Fibroblast of villous mesenchyme (primary cell): ENCODE measurements around the gene SYNRG. TPM values are rescaled to one million over a fixed set of nuclear protein-coding genes. Genes with fewer than 3 reads are reported as not detected.

ENCODE experiments used
- DNase-seq: peaks from one replicate; pipeline ENCODE4 v3.0.0-alpha.2; 2010; ENCODE audit warnings: low read depth
- H3K4me3 ChIP-seq: 2 replicates; pipeline ENCODE4 v1.5.1; 2011; ENCODE audit warnings: low read depth, mild to moderate bottlenecking, low read length
- CTCF ChIP-seq: IDR thresholded peaks from 2 replicates; pipeline ENCODE4 v1.5.1; 2012; ENCODE audit warnings: low read depth, mild to moderate bottlenecking, low read length; ENCODE audit not compliant: insufficient read depth
- total RNA-seq: library from RNA; depleted of rRNA; stranded (reverse); fragments of >200 nt; gene quantifications from 2 replicates; pipeline ENCODE4 v1.2.3, GENCODE V29; 2012

Gene SYNRG
- total RNA-seq, result 16.1 and 22.5 TPM in 2 replicates

GRCh38 chr17:37609170-37610040, at the start of gene SYNRG:
Gene SYNRG (minus strand): TSS chr17:37609418. CDS start chr17:37609355, 63 bp downstream.
- TF ChIP-seq CTCF, result peak; percentile 34
- peak; percentile 96 for DNase-seq
- peak within 1 kb of the TSS; percentile 95 for H3K4me3 ChIP-seq

GRCh38 chr17:37657202-37657601, 48.0 kb upstream of the SYNRG start:
- DNase-seq, result no peak
- TF ChIP-seq CTCF, result no peak
- H3K4me3 ChIP-seq, result no peak overlapping the region

GRCh38 chr17:37651849-37652248, 42.6 kb upstream of the SYNRG start:
- no peak for TF ChIP-seq CTCF
- H3K4me3 ChIP-seq, result no peak overlapping the region
- no peak for DNase-seq

- peak; percentile 48 for DNase-seq
- TF ChIP-seq CTCF, result peak; percentile 49
- H3K4me3 ChIP-seq, result no peak overlapping the region
These were observed 41.3 kb upstream of the SYNRG start for GRCh38 chr17:37650419-37651003.

GRCh38 chr17:37648555-37648954, 39.3 kb upstream of the SYNRG start:
- DNase-seq, result peak; percentile 82
- no peak overlapping the region for H3K4me3 ChIP-seq
- no peak for TF ChIP-seq CTCF

GRCh38 chr17:37647856-37648255, 38.6 kb upstream of the SYNRG start:
- TF ChIP-seq CTCF, result no peak
- no peak for DNase-seq
- H3K4me3 ChIP-seq, result no peak overlapping the region

- peak overlapping the region; percentile 93 for H3K4me3 ChIP-seq
- no peak for TF ChIP-seq CTCF
- no peak for DNase-seq
These were observed 34.7 kb upstream of the SYNRG start for GRCh38 chr17:37643869-37644268.
